ENCODE results near the gene RPS6KA2.
A peak's percentile ranks its signal among the peaks of the same experiment; 100 is the strongest.

Gene RPS6KA2

DNA sequence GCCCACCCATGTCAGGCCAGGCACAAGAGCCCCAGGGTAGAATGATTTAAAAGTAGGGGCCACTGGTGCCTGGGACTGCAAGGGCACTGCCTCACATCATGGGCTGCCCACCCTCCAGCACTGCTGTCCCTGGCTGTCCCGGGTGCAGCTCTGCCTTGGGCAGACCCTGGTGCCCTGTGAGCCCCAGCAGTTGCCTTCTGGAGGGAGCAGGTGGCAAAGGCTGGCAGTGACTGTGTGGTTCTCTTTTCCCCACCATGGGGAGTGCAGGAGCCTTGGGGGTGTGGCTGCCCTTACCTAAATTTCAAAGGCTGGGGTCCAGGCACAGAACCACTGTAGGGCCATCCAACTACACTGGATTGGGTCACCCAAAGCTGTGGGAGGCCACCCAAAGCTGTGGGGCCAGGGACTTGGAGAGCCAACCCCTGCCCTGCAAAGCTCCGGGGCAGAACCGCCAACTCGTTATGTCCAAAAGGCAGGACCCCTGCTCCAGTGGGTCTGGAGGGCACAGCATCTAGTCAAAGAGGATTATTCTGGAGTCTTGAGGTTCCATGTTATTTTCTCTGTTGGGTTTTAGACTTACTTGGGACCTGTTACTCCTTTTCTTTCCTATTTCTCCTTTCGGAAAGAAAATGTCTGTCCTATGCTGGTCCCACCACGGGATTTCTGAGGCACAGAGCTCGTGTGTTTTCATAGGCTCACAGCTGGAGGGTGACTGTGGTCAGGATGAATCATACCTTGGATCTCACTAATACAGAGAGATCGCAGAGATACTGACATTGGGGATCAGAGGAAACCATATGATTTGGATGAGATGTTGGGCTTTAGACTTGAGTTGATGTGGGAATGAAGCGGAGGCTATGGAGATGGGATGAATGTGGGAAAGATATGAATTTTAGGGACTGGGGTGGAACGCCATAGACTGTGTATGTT lies 105.9 kb downstream of the RPS6KA2 start:
- DNase-seq, result no peak

DNA sequence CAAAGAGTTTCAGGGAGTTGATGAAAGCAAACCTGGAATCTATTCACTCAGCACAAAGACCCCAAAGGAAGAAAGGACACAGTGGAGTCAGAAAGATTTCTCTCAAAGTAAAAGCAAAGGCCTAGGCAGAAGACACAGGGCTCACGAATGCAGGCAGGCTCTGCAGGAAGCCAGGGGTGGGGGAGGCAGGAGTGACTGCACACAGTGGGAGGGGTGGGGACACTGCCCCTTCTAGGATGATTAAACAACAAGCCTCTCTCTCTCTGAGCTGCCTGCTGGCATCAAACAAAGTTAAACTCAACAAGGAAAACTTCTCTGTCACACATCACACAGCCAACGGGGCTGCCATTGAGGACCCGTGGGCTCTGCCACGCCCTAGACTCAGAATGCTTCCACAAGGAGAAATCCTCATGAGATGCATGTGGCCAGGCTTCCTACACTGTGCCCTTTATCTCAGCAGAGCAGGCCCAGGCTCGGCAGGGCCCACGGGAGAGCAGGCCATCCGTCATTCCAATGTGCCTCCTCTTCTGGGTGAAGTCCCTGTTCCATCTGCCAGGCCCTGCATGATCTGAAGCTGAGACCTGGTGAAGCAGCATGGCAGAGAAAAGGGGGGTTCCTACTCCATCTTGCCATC lies 110.7 kb downstream of the RPS6KA2 start:
- no peak for DNase-seq

DNA sequence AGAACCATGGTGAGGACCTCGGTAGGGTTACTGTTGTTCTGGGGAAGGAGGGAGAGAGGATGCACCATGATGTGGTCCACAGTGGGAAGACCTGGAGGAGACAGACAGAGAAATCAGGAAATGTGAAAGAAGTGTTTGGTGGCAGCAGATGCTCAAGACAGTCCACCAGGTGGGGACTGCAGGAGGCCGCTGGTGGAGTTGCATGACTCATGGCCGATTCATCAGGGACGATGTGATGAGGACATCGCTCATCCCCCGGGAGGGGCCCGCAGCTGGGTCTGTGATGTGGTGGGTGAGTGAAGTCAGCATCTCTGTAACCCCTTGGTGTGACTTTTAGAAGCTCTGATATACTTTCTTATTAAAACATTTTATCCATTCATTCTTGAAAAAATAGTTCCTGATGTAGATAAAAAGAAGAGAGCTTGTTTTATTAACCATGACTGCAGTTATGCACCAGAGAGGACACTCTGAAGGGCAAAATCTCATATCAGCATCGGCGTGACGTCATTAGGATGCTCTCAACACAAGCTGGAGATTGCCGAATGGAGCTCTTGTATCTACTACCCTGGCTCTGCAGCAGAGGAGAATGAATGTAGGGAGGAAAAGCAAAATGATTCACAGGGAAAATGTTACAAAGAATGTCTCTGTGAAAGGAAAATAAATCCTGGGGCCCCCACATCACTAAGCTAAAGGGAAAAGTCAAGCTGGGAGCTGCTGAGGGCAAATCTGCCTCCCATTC lies 111.8 kb downstream of the RPS6KA2 start:
- DNase-seq, result peak; percentile 84

GRCh38 chr6:166514196-166514595 lies 112.9 kb downstream of the RPS6KA2 start:
- DNase-seq, result no peak

GRCh38 chr6:166512567-166512966 lies 114.5 kb downstream of the RPS6KA2 start:
- peak; percentile 61 for DNase-seq

DNA sequence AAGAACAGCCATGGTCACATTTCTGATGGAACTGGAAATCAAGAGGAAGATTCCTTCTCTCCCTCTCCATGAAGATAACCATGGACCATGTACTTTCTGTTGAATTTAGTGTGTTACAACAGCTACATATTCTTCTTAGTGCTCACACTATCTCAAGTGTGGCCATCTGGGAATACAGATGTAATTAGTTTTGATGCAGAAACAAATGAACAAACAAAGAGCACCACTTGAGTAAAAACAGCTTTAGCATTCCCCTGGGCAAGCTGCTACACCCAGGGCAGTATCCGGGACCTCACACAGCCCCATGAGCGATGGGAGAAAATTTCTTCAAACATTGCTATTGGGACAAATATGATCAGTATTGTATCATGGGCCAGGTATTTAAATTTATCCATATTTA lies 115.7 kb downstream of the RPS6KA2 start:
- DNase-seq, result no peak

- no peak for DNase-seq
These were observed 117.9 kb downstream of the RPS6KA2 start for GRCh38 chr6:166509193-166509592.

DNA sequence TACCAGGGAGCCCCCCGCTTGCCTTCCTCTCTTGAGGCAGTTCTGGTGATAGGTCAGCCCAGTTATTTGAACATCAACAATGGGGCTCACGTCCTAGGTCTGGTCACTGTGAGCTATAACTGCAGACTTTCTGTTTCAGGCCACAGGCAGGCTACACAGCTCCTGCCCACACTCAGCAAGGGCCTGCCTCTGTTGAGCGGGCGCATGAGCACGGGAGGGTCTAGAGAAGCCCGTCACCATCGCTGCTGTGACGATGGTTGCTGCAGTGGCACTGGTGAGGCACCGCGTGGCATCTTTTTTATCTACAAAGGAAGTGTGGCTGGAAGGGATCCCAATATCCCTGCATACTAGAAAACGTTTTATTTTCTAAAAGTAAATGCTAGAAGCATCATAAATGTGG lies 118.3 kb downstream of the RPS6KA2 start:
- DNase-seq, result no peak

- no peak for DNase-seq
These were observed 119.1 kb downstream of the RPS6KA2 start for GRCh38 chr6:166507809-166508564.

GRCh38 chr6:166507380-166507779 lies 119.7 kb downstream of the RPS6KA2 start:
- DNase-seq, result no peak

- DNase-seq, result no peak
These were observed 121.7 kb downstream of the RPS6KA2 start for GRCh38 chr6:166505133-166505905.

DNA sequence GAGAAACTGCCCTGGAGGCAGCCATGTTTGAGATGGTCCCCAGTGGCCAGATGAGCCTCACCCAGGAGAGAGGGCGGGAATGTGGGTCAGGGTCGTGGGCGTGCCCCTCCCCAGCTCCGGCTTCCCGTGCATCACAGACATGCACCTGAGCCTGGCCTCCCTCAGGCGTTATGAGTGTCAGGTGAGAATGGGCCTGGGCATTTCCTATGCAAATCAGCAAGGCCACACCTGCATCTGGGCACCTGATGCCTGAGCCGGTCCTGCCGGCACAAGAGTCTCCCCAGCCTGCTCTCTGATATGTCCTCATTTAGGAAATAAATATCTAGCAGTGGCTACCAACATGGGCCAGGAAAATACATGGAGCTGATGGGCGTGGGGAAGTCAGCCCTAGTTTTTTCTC lies 123.0 kb downstream of the RPS6KA2 start:
- DNase-seq, result no peak

DNA sequence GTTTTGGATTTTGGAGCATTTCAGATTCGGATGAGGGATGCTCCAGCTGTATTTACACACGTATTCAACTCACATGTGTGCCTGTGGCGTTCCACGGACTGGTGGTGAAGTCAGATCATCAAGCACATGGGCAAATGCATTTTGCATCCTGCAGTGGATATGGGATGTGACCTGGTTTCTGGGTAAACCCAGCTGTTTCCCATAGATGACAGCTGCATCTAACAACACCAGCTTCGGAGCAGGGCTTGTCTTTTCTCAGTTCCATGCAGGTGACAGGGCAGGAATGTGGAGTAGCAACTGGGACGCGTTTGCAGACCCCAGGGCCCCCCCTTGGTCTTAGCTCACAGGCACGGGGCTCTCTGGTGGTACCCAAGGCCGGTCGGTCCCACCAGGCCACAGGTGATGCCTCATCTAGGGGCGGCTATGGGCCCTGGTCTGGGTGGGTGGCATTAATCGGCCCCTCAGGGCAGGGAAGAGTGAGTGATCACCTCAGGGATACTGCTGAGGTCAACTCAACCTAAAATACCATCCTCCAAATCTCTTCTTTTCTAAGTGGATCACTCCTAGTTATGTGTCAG lies 123.8 kb downstream of the RPS6KA2 start:
- no peak for DNase-seq

DNA sequence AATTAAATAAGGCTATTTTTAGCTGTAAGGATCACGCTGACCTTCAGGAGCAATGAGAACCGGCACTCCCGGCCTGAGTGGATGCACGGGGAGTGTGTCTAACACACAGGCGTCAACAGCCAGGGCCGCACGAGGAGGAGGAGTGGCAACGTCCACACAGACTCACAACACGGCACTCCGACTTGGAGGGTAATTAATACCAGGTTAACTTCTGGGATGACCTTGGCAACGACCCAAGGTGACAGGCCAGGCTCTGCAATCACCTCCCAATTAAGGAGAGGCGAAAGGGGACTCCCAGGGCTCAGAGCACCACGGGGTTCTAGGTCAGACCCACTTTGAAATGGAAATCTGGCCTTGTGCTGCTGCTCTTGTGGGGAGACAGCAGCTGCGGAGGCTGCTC lies 124.6 kb downstream of the RPS6KA2 start:
- DNase-seq, result no peak

GRCh38 chr6:166501246-166501645 lies 125.8 kb downstream of the RPS6KA2 start:
- no peak for DNase-seq

- no peak for DNase-seq
These were observed 126.8 kb downstream of the RPS6KA2 start for GRCh38 chr6:166500246-166500645.

- DNase-seq, result peak; percentile 15
These were observed 127.5 kb downstream of the RPS6KA2 start for GRCh38 chr6:166499350-166500163.

DNA sequence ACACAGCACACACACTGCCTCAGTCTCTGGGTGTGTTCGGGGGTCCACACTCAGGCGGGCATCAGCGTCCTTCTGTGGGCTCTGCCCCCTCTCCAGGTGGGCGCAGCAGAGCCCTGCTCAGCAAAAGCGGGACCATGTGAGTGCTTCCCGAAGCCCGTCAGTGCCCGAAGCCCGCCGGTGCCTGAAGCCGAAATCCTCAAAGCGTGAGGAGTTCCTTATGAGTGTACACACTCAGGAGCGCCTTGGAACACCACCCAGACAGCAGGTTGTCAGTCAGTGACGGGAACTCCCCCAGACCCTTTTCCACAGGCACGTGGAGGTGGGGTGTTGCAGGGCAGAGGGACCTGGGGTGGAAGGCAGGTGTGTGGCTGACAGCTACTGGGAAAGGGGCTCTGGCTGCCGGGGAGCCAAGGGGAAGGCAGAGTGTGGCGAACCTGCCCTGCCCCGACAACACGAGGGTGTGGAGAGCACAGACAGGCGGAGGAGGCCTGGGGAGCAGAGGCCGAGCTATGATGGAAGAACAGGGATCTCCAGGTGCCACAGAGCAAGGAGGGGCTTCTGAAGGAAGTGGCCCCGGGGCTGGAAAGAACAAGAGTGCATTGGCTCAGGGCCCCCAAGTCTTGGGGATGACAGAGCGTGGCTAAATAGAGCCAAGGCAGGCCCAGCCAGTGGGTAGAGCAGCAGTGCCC lies 128.2 kb downstream of the RPS6KA2 start:
- DNase-seq, result no peak

DNA sequence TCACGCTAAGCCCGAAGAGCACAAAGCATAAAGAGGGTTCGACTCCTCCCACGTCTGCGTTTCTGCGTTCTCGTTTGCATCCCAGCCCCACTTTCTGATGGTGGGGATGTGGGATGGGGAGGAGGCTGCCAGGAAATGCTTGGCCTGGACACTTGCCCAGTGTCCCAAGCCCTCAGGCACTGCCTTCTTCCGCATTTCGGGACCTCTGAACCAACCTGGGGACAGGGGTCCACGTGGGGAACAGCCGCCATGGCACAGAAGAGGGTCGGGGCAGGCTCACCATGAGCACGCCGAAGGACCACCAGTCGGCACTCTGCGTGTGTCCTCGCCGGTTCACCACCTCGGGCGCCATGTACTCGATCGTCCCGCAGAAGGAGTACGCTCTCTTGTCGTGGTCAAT lies 128.8 kb downstream of the RPS6KA2 start:
- no peak for DNase-seq

All from activated CD4-positive, alpha-beta T cell treated with anti-CD3 and anti-CD28 coated beads for 48 hours (primary cell).